Subcutaneous abdominal adipose tissue (tissue), 5 donors: ENCODE data around the gene ZDHHC5.
A peak's percentile ranks its signal among the peaks of the same experiment; 100 is the strongest.

Experiments used
- H3K27ac ChIP-seq: one replicate; pipeline ENCODE4 v1.7.0; 2013; ENCODE audit warnings: low read depth, mild to moderate bottlenecking, inconsistent platforms, low read length, moderate library complexity
- H3K27me3 ChIP-seq, 5 donors: one replicate each; pipeline ENCODE4 v1.7.0; 2013; ENCODE audit warnings: low read length in 5 of 5, inconsistent platforms in 1 of 5; ENCODE audit not compliant: control insufficient read depth in 5 of 5, insufficient read depth in 4 of 5
- H3K36me3 ChIP-seq, 5 donors: one replicate each; pipeline ENCODE4 v1.7.0; 2013; ENCODE audit warnings: low read length in 5 of 5; ENCODE audit not compliant: control insufficient read depth in 5 of 5, insufficient read depth in 5 of 5
- H3K4me1 ChIP-seq, 5 donors: one replicate each; pipeline ENCODE4 v1.7.0; 2013; ENCODE audit warnings: low read length in 5 of 5, mild to moderate bottlenecking in 3 of 5, moderate library complexity in 1 of 5; ENCODE audit not compliant: control insufficient read depth in 5 of 5, insufficient read depth in 5 of 5
- H3K4me3 ChIP-seq, 5 donors: one replicate each; pipeline ENCODE4 v1.7.0; 2013; ENCODE audit warnings: low read length in 5 of 5, low read depth in 1 of 5
- H3K9ac ChIP-seq, 5 donors: one replicate each; pipeline ENCODE4 v1.7.0; 2013; ENCODE audit warnings: low read length in 5 of 5, mild to moderate bottlenecking in 4 of 5, moderate library complexity in 3 of 5
- H3K9me3 ChIP-seq, 5 donors: one replicate each; pipeline ENCODE4 v1.7.0; 2013; ENCODE audit warnings: low read length in 5 of 5; ENCODE audit not compliant: control insufficient read depth in 5 of 5
- donor health status: healthy.
- donor health status: healthy.
- donor health status: healthy.
- donor health status: healthy.
- donor health status: healthy.

The ZDHHC5 gene

DNA sequence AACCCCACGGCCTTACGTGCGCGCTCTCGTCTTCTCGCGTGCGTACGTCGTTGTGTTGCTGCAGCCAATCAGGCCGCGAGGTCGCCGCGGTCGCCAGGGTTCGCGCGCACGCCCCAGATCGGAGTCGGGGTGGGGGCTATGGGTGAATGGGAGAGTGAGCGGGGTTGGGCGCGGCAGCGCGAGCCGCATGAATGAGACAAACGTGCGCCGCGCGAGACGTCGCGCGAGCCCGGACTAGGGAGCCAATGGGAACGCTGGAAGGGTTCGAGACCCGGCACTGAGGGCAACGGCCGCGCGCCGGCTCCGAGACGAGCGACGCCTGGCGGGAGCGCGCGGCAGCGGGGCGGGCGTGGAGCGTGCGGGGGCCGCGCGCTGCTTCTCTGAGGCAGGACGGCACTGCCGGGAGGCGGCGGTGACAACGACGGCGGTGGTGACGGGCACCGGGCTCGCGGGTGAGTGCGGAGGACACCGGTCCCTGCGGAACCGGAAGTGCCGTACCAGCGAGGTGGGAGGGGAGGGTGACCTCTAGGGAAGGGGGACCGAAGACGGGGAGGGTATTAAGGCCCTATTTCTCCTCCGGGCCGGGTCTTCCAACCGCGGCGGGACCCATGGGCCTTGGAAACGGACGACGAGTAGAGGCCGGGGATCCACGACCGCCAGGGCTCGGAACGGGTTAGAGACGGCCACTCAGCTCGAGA lies at the start of gene ZDHHC5:
ZDHHC5 (plus strand) TSS at position 379 of the 698 bp plus-strand sequence. CDS start 4,977 bp downstream, outside the sequence.
- Histone ChIP-seq H3K27ac (peak within 1 kb of the TSS; percentile 98), H3K27me3 (no peaks in the 10 kb centered on the region), H3K4me3 (peak within 1 kb of the TSS; percentile 88 to 97 (median 93)), H3K9me3 (no peaks in the 10 kb centered on the region), H3K4me1 (peaks cover 0 to 28% (median 25%) of the 10 kb centered on the region in 5 donors), H3K36me3 (peaks cover 9 to 17% (median 10%) of the 10 kb centered on the region in 5 donors), H3K9ac (peak within 1 kb of the TSS; percentile 98 to 99 (median 98))

DNA sequence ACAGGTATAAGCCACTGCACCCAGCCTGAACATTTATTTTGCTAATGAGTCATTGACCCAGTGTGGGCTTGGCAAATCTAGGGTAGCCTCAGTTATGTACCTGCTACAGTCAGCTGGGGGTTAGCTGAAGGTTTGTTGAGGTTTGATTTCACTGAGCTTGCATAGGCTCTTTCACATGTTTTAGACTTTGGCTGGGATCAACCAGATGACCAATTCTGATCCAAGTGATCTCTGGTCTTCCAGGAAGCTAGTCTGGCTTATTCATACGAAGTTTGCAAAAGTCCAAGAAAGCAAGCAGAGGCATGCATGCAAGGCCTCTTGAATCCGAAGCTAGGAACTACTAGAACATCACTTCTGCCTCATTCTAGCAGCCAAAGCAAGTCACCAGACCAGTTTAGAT lies 49.5 kb upstream of the ZDHHC5 start:
- Histone ChIP-seq H3K27ac (no peak overlapping the region), H3K27me3 (no peaks in the 10 kb centered on the region)

GRCh38 chr11:57619331-57619730 lies 48.6 kb upstream of the ZDHHC5 start:
- H3K9me3 ChIP-seq = peaks cover 0 to 9% (median 4%) of the 10 kb centered on the region in 5 donors
- H3K9ac ChIP-seq = no peak overlapping the region
- no peak overlapping the region for H3K4me3 ChIP-seq
- H3K27ac ChIP-seq = no peak overlapping the region
- no peaks in the 10 kb centered on the region for H3K27me3 ChIP-seq
- no peaks in the 10 kb centered on the region for H3K4me1 ChIP-seq
- H3K36me3 ChIP-seq = peaks cover 5 to 25% (median 20%) of the 10 kb centered on the region in 5 donors

More for the DNA sequence above, 49.5 kb upstream of the ZDHHC5 start:
- H3K9ac ChIP-seq = no peak overlapping the region
- peaks cover 0 to 9% (median 4%) of the 10 kb centered on the region in 5 donors for H3K9me3 ChIP-seq
- H3K4me3 ChIP-seq = no peak overlapping the region
- peaks cover 0 to 2% (median 0%) of the 10 kb centered on the region in 5 donors for H3K4me1 ChIP-seq
- H3K36me3 ChIP-seq = peaks cover 9 to 34% (median 29%) of the 10 kb centered on the region in 5 donors

DNA sequence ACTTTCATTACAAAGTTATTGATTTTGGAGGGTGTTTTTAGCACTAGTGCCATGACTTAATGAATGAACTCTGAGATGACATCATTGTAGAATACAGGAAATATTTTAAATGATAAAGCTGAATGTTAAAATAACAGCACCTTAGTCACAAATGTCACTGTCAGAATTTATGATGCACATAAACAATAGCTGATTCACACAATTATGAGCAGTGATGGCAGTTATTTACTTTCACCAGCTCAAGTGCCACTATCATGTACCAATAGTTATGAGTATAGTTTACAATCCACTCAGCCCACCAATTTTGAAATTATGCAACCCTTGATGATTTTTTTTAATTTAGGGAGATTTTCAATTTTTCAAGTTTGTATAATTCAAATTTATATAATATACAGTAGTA lies 47.4 kb upstream of the ZDHHC5 start:
- no peak overlapping the region for H3K4me3 ChIP-seq
- peaks cover 5 to 14% (median 9%) of the 10 kb centered on the region in 5 donors for H3K36me3 ChIP-seq
- H3K4me1 ChIP-seq = no peaks in the 10 kb centered on the region
- H3K9me3 ChIP-seq = peaks cover 0 to 9% (median 4%) of the 10 kb centered on the region in 5 donors
- no peak overlapping the region for H3K9ac ChIP-seq
- no peaks in the 10 kb centered on the region for H3K27me3 ChIP-seq
- no peak overlapping the region for H3K27ac ChIP-seq

- Histone ChIP-seq H3K9me3 (peaks cover 0 to 9% (median 4%) of the 10 kb centered on the region in 5 donors), H3K4me1 (no peaks in the 10 kb centered on the region), H3K27me3 (no peaks in the 10 kb centered on the region), H3K27ac (no peak overlapping the region), H3K9ac (no peak overlapping the region), H3K36me3 (peaks cover 0 to 5% (median 3%) of the 10 kb centered on the region in 5 donors), H3K4me3 (no peak overlapping the region)
These were observed 45.7 kb upstream of the ZDHHC5 start for GRCh38 chr11:57622263-57622662.

DNA sequence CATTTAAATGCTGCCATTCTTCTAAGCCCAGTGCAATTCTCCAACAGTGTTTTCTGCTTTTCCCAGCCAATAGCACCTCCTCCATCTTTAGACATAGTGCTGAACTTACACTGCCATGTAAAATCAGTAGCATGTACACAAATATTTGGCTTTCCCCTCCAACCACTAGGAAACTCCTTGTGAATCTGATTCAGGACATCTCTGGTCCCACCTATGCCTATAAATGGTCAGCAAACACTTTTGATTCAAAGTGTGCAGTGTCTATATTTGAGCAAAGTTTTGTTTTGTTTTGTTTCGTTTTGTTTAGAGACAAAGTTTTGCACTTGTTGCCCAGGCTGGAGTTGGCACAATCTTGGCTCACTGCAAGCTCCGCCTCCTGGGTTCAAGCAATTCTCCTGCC lies 43.0 kb upstream of the ZDHHC5 start:
- Histone ChIP-seq H3K4me1 (no peaks in the 10 kb centered on the region), H3K27ac (no peak overlapping the region), H3K9me3 (peaks cover 0 to 1% (median 0%) of the 10 kb centered on the region in 5 donors), H3K27me3 (no peaks in the 10 kb centered on the region), H3K4me3 (no peak overlapping the region), H3K36me3 (peaks cover 0 to under 1% (median 0%) of the 10 kb centered on the region in 5 donors), H3K9ac (no peak overlapping the region)

DNA sequence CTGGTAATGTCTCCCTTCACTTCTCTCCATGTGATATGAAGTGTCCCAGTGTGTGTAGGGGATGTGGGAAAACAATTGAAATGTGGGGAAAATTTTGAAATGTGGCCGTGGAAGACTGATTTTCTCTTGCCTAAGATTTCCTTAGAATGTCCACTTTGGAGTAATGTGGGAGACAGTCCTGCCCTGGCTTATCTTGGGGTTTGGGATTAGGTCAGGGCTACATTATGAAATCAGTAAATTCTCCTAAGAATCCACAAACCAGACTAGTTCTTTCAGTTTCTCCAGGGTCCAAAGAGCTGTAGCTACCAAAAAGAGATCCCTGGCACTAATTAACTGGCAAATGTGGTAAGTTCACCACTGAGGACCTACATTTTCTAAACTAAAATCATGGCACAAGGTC lies 41.0 kb upstream of the ZDHHC5 start:
- H3K9me3 ChIP-seq = no peaks in the 10 kb centered on the region
- no peak overlapping the region for H3K4me3 ChIP-seq
- no peak overlapping the region for H3K9ac ChIP-seq
- no peaks in the 10 kb centered on the region for H3K27me3 ChIP-seq
- no peaks in the 10 kb centered on the region for H3K4me1 ChIP-seq
- no peak overlapping the region for H3K27ac ChIP-seq
- no peaks in the 10 kb centered on the region for H3K36me3 ChIP-seq

GRCh38 chr11:57630171-57630570 lies 37.7 kb upstream of the ZDHHC5 start:
- Histone ChIP-seq H3K9ac (no peak overlapping the region), H3K9me3 (no peaks in the 10 kb centered on the region), H3K27me3 (no peaks in the 10 kb centered on the region), H3K4me1 (no peaks in the 10 kb centered on the region), H3K4me3 (no peak overlapping the region), H3K27ac (no peak overlapping the region), H3K36me3 (no peaks in the 10 kb centered on the region)

DNA sequence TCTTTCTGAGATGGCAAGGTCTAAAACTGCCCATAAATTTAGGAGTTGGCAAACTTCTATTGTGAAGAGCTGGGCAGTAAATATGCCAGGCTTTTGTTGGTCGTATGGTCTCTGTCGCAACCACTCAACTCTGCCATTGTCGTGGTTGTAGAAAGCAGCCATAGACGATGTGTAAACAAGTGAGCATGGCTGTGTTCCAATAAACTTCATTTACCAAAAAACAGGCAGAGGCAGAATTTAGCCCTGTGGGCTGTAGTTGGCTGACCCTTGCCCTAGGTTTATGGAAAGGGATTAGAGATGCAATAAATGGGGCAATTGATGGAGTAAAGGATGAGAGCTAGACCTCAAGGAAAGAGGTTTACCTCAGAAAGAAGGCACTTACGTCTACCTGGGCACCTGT lies 35.8 kb upstream of the ZDHHC5 start:
- no peak overlapping the region for H3K9ac ChIP-seq
- no peaks in the 10 kb centered on the region for H3K4me1 ChIP-seq
- H3K27me3 ChIP-seq = no peaks in the 10 kb centered on the region
- H3K27ac ChIP-seq = no peak overlapping the region
- no peaks in the 10 kb centered on the region for H3K9me3 ChIP-seq
- H3K36me3 ChIP-seq = no peaks in the 10 kb centered on the region
- no peak overlapping the region for H3K4me3 ChIP-seq

GRCh38 chr11:57633394-57634070 lies 34.4 kb upstream of the ZDHHC5 start:
- H3K9me3 ChIP-seq = no peaks in the 10 kb centered on the region
- H3K36me3 ChIP-seq = no peaks in the 10 kb centered on the region
- no peak overlapping the region for H3K9ac ChIP-seq
- H3K27me3 ChIP-seq = peaks cover 0 to 3% (median 0%) of the 10 kb centered on the region in 5 donors
- no peak overlapping the region for H3K27ac ChIP-seq
- H3K4me1 ChIP-seq = peaks cover 2 to 12% (median 10%) of the 10 kb centered on the region in 5 donors
- no peak overlapping the region for H3K4me3 ChIP-seq
